ENCODE measurements around the gene KANSL1.

DNA sequence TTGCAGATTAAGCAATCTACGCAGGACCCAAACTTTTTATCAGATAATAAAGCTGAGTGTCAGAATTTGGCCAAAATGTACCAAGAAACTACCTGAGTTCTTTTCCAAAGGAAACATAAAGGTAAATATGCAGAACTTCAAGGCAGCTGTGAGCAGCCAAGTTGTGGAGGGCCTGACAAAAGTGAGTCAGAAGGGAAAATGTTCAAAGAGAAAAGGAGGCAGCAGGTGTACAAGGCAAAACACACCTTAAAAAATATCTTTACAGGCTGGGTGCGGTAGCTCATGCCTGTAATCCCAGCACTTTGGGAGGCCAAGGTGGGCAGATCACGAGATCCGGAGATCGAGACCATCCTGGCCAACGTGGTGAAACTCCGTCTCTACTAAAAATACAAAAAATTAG lies 7.0 kb upstream of the KANSL1 start:
- no peak for TF ChIP-seq POLR2A (IDR thresholded peaks at IDR 0.05)
- TF ChIP-seq, protein P1, sequence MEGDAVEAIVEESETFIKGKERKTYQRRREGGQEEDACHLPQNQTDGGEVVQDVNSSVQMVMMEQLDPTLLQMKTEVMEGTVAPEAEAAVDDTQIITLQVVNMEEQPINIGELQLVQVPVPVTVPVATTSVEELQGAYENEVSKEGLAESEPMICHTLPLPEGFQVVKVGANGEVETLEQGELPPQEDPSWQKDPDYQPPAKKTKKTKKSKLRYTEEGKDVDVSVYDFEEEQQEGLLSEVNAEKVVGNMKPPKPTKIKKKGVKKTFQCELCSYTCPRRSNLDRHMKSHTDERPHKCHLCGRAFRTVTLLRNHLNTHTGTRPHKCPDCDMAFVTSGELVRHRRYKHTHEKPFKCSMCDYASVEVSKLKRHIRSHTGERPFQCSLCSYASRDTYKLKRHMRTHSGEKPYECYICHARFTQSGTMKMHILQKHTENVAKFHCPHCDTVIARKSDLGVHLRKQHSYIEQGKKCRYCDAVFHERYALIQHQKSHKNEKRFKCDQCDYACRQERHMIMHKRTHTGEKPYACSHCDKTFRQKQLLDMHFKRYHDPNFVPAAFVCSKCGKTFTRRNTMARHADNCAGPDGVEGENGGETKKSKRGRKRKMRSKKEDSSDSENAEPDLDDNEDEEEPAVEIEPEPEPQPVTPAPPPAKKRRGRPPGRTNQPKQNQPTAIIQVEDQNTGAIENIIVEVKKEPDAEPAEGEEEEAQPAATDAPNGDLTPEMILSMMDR (IDR thresholded peaks at IDR 0.05) = no peak
